Muscle layer of colon (tissue), 2 donors: Measurements from ENCODE around the gene PEDS1.
A peak's percentile ranks its signal among the peaks of the same experiment; 100 is the strongest.

Experiments used
- H3K27ac ChIP-seq: one replicate; pipeline ENCODE4 v1.7.0; 2013; ENCODE audit warnings: low read depth, mild to moderate bottlenecking, low read length, moderate library complexity
- H3K27me3 ChIP-seq, 2 donors: one replicate each; pipeline ENCODE4 v1.7.0; 2013; ENCODE audit warnings: low read length in 2 of 2, mild to moderate bottlenecking in 2 of 2; ENCODE audit not compliant: insufficient read depth in 2 of 2, control insufficient read depth in 1 of 2
- H3K36me3 ChIP-seq: one replicate; pipeline ENCODE4 v1.7.0; 2013; ENCODE audit warnings: mild to moderate bottlenecking, low read length; ENCODE audit not compliant: insufficient read depth
- H3K4me1 ChIP-seq: one replicate; pipeline ENCODE4 v1.7.0; 2013; ENCODE audit warnings: mild to moderate bottlenecking, low read length; ENCODE audit not compliant: insufficient read depth
- H3K4me3 ChIP-seq, 2 donors: one replicate each; pipeline ENCODE4 v1.7.0; 2013; ENCODE audit warnings: low read length in 2 of 2, low read depth in 1 of 2, mild to moderate bottlenecking in 1 of 2, moderate library complexity in 1 of 2
- H3K9ac ChIP-seq: one replicate; pipeline ENCODE4 v1.7.0; 2013; ENCODE audit warnings: low read length
- H3K9me3 ChIP-seq: one replicate; pipeline ENCODE4 v1.7.0; 2013; ENCODE audit warnings: mild to moderate bottlenecking, low read length
- donor health status: abdominal sarcoma.
- donor health status: Adenocarcinoma of cecum.

The PEDS1 gene

DNA sequence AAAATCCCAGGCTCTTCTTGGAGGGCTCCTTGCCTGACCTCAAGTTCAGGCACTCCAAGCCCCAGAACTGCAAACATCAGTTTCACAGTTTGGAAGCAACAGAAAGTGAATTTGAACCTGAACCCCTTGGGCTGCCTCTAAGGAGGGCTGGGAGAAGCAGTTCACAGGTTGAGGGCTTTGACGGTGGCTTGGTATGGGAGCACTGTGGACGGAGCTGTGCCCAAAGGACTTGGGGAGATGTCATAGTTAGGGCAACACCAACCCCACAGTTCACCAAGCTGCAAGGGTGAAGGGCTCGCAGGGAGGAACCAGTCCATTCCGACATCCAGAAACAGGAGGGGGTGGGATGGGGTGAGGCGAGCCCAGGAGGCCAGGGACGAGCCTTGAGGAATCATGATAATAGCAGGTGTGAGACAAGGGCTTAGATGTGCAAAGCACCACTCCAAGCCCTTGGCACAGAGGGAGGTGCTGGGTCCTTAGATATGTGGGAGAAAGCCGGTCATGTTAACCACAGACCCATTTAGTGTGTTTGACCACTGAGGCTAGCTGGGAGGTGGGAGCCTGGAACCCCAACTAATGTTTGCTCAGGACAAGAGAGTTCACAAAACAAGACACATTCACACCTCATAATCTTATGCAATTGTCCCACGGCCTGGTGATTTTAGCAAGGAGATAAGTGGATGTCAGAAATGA, 41.5 kb upstream of the PEDS1 start:
- Histone ChIP-seq H3K27ac (peak overlapping the region; percentile 89), H3K9ac (no peak overlapping the region)

DNA sequence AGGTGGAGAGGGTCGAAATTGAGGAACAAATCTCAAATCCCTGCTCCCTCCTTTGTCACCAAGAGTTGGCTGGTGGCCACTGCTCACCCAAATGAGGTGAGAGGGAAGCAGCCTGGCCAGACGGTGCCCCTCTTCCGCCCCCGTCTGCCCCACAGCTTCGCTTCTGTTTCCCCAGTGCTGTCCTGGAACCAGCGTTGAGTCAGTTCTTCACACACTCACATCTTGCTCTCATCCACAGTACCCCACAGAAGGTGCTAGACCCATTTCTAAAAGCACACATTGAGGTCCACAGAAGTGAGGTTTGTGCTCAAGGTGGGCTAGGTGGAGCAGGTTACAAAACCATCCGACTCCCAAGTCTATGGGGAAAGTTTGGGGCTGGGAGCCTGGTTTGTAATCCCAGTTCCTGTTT, 40.9 kb upstream of the PEDS1 start:
- Histone ChIP-seq H3K4me3 (peak overlapping the region in 1 of 2 donors; percentile 87), H3K27ac (peak overlapping the region; percentile 89), H3K4me1 (peaks cover 20% of the 10 kb centered on the region), H3K36me3 (peaks cover 7% of the 10 kb centered on the region), H3K27me3 (no peaks in the 10 kb centered on the region), H3K9me3 (no peaks in the 10 kb centered on the region), H3K9ac (peak overlapping the region; percentile 93)

More for the DNA sequence above, 41.5 kb upstream of the PEDS1 start:
- peaks cover 20% of the 10 kb centered on the region for H3K4me1 ChIP-seq
- no peaks in the 10 kb centered on the region for H3K27me3 ChIP-seq
- peaks cover 7% of the 10 kb centered on the region for H3K36me3 ChIP-seq
- no peaks in the 10 kb centered on the region for H3K9me3 ChIP-seq
- H3K4me3 ChIP-seq: no peak overlapping the region

DNA sequence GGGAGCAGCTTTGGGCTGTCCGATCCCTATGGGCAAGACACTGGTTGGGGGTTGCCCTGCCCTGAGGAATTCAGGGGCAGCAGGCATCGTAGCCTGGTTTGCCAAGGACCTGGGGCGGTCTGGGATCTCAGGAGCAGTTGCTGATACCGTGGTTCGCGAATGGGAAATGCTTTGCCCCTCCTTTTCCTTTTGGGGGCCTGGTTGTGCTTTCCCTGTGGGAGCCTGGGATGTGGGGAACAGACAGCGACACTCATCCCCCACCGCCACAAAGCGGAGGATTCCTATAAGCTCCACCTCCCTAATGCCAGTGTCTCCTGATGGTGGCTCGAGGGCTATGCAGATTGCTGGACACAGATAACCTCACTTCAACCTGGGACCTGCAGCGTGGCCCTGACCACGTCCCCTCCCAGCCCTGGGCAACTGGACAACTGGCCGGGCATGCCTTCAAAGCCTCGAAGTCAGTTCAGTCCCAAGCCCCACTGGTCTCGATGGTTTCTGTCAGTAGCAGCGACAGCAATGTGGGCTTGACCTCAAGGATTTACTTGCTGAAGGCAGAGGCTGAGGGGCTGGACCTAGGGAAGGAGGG, 40.4 kb upstream of the PEDS1 start:
- Histone ChIP-seq H3K4me3 (peak overlapping the region; percentile 74 to 87), H3K27ac (peak overlapping the region; percentile 89), H3K9me3 (no peaks in the 10 kb centered on the region), H3K36me3 (peaks cover 7% of the 10 kb centered on the region), H3K4me1 (peaks cover 20% of the 10 kb centered on the region), H3K9ac (peak overlapping the region; percentile 93), H3K27me3 (no peaks in the 10 kb centered on the region)

DNA sequence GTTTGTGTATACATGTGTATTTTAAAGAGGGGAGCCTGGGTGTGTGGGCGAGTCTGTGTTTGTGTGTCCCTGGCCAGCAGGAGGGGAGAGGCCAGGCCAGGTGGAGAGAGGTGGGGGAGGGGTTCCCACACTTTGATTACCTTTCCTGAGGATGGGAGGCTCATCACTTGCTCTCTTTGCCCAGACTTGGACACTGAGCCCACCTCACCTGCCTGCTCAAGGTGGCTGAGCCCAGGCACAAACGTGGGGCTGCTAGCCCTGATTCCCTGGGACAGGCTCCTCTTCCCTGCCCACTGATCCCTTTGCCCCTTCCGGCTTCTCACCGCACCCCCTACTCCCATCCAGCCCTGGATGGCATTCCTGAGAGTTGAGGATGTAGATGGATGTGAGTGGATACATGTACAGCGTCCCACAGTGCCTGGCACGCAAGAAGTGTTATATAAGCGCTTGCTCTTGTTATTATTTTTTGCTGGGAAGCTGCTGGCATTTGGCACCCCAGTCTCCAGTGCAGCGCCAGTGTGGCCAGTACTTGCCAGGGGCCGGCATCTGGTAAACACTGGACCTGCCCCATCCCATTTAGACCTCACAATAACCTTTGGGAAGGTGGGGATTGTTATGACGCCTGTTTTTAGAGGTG, 39.8 kb upstream of the PEDS1 start:
- Histone ChIP-seq H3K27me3 (no peaks in the 10 kb centered on the region), H3K4me1 (peaks cover 20% of the 10 kb centered on the region)

DNA sequence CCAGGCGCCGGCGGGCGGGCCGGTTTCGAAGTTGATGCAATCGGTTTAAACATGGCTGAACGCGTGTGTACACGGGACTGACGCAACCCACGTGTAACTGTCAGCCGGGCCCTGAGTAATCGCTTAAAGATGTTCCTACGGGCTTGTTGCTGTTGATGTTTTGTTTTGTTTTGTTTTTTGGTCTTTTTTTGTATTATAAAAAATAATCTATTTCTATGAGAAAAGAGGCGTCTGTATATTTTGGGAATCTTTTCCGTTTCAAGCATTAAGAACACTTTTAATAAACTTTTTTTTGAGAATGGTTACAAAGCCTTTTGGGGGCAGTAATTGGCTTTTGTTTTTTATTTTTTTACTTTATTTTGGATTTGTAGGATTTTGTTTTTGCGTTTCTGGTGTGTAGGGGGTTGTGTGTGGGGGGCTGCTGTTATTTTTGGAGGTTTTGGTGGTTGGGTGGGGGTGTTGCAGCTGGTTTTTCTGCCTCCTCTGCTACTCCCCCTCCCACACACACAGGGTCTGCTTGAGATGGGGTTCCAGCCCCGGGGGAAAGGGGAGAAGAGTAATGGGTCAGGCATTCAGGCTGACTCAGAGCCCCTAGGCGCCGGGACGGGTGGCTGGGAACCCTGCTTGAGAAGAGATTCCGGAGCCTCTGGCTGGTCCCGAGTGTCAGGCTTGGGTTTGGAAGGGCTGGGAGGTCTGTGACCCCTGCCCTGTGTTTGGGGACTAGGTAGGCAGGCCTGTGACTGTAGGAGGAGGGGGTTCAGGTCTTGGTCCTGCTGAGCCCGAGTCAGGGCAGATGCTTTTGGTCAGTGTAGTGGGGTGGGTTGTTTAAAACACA, 39.1 kb upstream of the PEDS1 start:
- peak overlapping the region; percentile 74 to 87 for H3K4me3 ChIP-seq
- no peaks in the 10 kb centered on the region for H3K9me3 ChIP-seq
- peak overlapping the region; percentile 93 for H3K9ac ChIP-seq
- peak overlapping the region; percentile 89 for H3K27ac ChIP-seq
- H3K4me1 ChIP-seq: peaks cover 20% of the 10 kb centered on the region
- no peaks in the 10 kb centered on the region for H3K27me3 ChIP-seq
- peaks cover 7% of the 10 kb centered on the region for H3K36me3 ChIP-seq

More for the DNA sequence above, 39.8 kb upstream of the PEDS1 start:
- H3K4me3 ChIP-seq: peak overlapping the region; percentile 74 to 87
- H3K9ac ChIP-seq: peak overlapping the region; percentile 93
- no peaks in the 10 kb centered on the region for H3K9me3 ChIP-seq
- peaks cover 7% of the 10 kb centered on the region for H3K36me3 ChIP-seq
- peak overlapping the region; percentile 89 for H3K27ac ChIP-seq

DNA sequence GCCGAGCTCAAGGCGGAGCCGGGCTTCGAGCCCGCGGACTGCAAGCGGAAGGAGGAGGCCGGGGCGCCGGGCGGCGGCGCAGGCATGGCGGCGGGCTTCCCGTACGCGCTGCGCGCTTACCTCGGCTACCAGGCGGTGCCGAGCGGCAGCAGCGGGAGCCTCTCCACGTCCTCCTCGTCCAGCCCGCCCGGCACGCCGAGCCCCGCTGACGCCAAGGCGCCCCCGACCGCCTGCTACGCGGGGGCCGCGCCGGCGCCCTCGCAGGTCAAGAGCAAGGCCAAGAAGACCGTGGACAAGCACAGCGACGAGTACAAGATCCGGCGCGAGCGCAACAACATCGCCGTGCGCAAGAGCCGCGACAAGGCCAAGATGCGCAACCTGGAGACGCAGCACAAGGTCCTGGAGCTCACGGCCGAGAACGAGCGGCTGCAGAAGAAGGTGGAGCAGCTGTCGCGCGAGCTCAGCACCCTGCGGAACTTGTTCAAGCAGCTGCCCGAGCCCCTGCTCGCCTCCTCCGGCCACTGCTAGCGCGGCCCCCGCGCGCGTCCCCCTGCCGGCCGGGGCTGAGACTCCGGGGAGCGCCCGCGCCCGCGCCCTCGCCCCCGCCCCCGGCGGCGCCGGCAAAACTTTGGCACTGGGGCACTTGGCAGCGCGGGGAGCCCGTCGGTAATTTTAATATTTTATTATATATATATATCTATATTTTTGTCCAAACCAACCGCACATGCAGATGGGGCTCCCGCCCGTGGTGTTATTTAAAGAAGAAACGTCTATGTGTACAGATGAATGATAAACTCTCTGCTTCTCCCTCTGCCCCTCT, 38.2 kb upstream of the PEDS1 start:
- H3K4me1 ChIP-seq: peaks cover 20% of the 10 kb centered on the region
- peaks cover 7% of the 10 kb centered on the region for H3K36me3 ChIP-seq
- peak overlapping the region; percentile 68 for H3K9ac ChIP-seq

DNA sequence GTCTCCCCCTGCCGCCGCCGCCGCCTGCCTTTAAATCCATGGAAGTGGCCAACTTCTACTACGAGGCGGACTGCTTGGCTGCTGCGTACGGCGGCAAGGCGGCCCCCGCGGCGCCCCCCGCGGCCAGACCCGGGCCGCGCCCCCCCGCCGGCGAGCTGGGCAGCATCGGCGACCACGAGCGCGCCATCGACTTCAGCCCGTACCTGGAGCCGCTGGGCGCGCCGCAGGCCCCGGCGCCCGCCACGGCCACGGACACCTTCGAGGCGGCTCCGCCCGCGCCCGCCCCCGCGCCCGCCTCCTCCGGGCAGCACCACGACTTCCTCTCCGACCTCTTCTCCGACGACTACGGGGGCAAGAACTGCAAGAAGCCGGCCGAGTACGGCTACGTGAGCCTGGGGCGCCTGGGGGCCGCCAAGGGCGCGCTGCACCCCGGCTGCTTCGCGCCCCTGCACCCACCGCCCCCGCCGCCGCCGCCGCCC, 37.6 kb upstream of the PEDS1 start:
- Histone ChIP-seq H3K4me3 (peak overlapping the region; percentile 74 to 84), H3K4me1 (peaks cover 20% of the 10 kb centered on the region), H3K27me3 (no peaks in the 10 kb centered on the region), H3K9ac (no peak overlapping the region), H3K27ac (peak overlapping the region; percentile 95), H3K9me3 (no peaks in the 10 kb centered on the region), H3K36me3 (peaks cover 7% of the 10 kb centered on the region)

More for the DNA sequence above, 38.2 kb upstream of the PEDS1 start:
- Histone ChIP-seq H3K4me3 (peak overlapping the region; percentile 74 to 87), H3K27ac (peak overlapping the region; percentile 95), H3K9me3 (no peaks in the 10 kb centered on the region), H3K27me3 (no peaks in the 10 kb centered on the region)

DNA sequence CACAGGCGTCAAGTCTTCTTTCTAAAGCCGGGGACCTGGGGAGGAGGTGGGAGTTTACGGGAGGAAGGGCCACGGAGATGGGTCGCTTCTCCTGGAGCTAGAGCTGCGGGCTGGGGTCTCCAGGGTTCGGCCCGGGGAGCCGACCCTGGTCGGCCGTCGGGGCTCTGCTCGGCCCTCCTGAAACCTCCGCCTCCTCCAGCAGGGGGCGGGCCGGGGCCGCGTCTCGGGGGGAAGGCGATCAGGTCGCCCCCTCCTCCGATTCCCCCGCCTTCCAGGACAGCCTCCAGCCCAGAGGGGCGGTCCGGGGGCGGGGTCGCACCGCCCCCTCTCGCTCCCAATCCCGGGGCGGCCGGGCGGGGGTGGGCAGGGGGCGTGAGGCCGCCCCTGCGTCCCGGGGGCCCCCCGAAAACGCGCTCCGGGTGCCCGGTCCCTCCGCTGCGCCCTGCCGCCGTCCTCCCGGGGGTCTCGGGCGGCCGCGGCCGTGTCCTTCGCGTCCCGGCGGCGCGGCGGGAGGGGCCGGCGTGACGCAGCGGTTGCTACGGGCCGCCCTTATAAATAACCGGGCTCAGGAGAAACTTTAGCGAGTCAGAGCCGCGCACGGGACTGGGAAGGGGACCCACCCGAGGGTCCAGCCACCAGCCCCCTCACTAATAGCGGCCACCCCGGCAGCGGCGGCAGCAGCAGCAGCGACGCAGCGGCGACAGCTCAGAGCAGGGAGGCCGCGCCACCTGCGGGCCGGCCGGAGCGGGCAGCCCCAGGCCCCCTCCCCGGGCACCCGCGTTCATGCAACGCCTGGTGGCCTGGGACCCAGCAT, 36.9 kb upstream of the PEDS1 start, which contains the start of gene CEBPB:
Gene CEBPB, plus strand, starts transcription at position 580 of the 814 bp plus-strand sequence. Its CDS starts 204 bp downstream, at position 784.
- H3K36me3 ChIP-seq: peaks cover 7% of the 10 kb centered on the region
- peak within 1 kb of the TSS; percentile 68 for H3K9ac ChIP-seq
- H3K4me1 ChIP-seq: peaks cover 20% of the 10 kb centered on the region
- H3K27ac ChIP-seq: peak within 1 kb of the TSS; percentile 95
- no peaks in the 10 kb centered on the region for H3K9me3 ChIP-seq
- H3K4me3 ChIP-seq: peak within 1 kb of the TSS; percentile 74 to 84
- no peaks in the 10 kb centered on the region for H3K27me3 ChIP-seq

DNA sequence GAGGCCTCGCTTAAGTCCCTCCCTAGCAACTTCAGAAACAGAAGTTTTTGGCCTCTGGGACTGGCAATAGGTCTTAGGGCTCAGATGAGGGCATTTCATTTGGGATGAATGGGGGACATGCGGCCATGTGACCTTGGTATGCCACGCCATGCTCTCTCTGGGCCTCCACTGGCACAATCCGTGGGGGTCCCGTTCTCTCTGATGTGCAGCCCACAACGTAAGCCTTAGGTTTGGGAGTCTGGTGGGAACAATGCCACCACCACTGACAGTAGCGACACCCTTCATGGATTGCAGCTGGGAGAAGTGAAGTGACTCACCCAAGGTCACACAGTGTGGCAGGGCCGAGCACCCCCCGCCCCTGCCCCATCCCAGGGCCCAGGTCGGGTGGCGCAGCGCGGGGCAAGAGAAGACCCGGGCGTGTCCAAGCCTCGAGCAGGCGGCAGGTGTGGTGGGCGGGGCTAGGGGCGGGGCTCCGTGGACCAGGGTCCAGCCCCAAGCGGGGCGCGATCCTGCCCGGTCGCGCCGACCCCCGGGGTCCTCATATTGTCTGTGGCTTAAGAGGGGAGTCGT, 36.2 kb upstream of the PEDS1 start:
- Histone ChIP-seq H3K4me3 (peak overlapping the region in 1 of 2 donors; percentile 74), H3K9ac (no peak overlapping the region), H3K27ac (peak overlapping the region; percentile 19), H3K9me3 (no peaks in the 10 kb centered on the region), H3K4me1 (peaks cover 18% of the 10 kb centered on the region), H3K27me3 (no peaks in the 10 kb centered on the region), H3K36me3 (peaks cover 4% of the 10 kb centered on the region)
